Naive B cell (primary cell): ENCODE measurements around the gene TBC1D3L. TPM values are rescaled to one million over a fixed set of nuclear protein-coding genes. Genes with fewer than 3 reads are reported as not detected.
"Not testable (repeated sequence)": the region's sequence is repeated elsewhere in the genome, so short reads cannot be mapped to it uniquely, and the experiment has no call there.

Experiments
- ATAC-seq, 2 donors: fragments of 150-1000 bp; cut with Tn5 transposase; 2 replicates each; pipeline ENCODE4 v1.10.0; 2021; ENCODE audit warnings: low read depth in 2 of 2, mild to moderate bottlenecking in 2 of 2, moderate library complexity in 2 of 2
- DNase-seq: peaks from one replicate; pipeline ENCODE4 v3.0.0; 2022
- H3K27ac Mint-ChIP-seq, 6 donors: one replicate each; pipeline ENCODE4 v1.8.0; 2020 to 2022; ENCODE audit warnings: mild to moderate bottlenecking in 6 of 6, mixed read lengths in 6 of 6, moderate library complexity in 5 of 6, inconsistent platforms in 2 of 6
- H3K27me3 Mint-ChIP-seq, 3 donors: one replicate each; pipeline ENCODE4 v1.8.0; 2021 to 2022; ENCODE audit warnings: mixed read lengths in 3 of 3, mild to moderate bottlenecking in 1 of 3
- H3K36me3 Mint-ChIP-seq, 2 donors: one replicate each; pipeline ENCODE4 v1.8.0; 2020 to 2022; ENCODE audit warnings: mixed read lengths in 2 of 2, inconsistent platforms in 1 of 2, mild to moderate bottlenecking in 1 of 2
- H3K4me1 Mint-ChIP-seq, 3 donors: one replicate each; pipeline ENCODE4 v1.8.0; 2020 to 2022; ENCODE audit warnings: mixed read lengths in 3 of 3, inconsistent platforms in 1 of 3, mild to moderate bottlenecking in 1 of 3, moderate library complexity in 1 of 3
- H3K4me3 Mint-ChIP-seq, 8 donors: one replicate each; pipeline ENCODE4 v1.8.0; 2020 to 2022; ENCODE audit warnings: mild to moderate bottlenecking in 8 of 8, mixed read lengths in 8 of 8, moderate library complexity in 8 of 8, inconsistent platforms in 2 of 8
- H3K9me3 Mint-ChIP-seq, 7 donors: one replicate each; pipeline ENCODE4 v1.8.0; 2020 to 2022; ENCODE audit warnings: mixed read lengths in 7 of 7, mild to moderate bottlenecking in 5 of 7, inconsistent platforms in 2 of 7, moderate library complexity in 1 of 7
- polyA plus RNA-seq, 6 donors: library from polyadenylated mRNA; unstranded; fragments of 300-500 nt; fragmentation: Illumina TruSeq; gene quantifications; one replicate each; pipeline ENCODE4 v1.2.3, GENCODE V29; 2021; ENCODE audit warnings: low read depth in 6 of 6

TBC1D3L gene
- polyA plus RNA-seq, result 1 to 10 TPM in 1 of 6 donors, under 1 TPM in 3, not detected in 2; 0.41 to 3.6 (median 0.61) TPM

GRCh38 chr17:37988960-37989359 lies at the start of gene TBC1D3L:
TSS of gene TBC1D3L (minus strand) at chr17:37989060. CDS start at chr17:37987520, 1,540 bp downstream.
- H3K36me3 Mint-ChIP-seq, ATAC-seq, H3K27ac Mint-ChIP-seq, H3K27me3 Mint-ChIP-seq, H3K4me1 Mint-ChIP-seq, H3K4me3 Mint-ChIP-seq, DNase-seq, H3K9me3 Mint-ChIP-seq: not testable (repeated sequence)

- not testable (repeated sequence) for H3K36me3 Mint-ChIP-seq, DNase-seq, H3K27me3 Mint-ChIP-seq, H3K27ac Mint-ChIP-seq, H3K9me3 Mint-ChIP-seq, H3K4me3 Mint-ChIP-seq, ATAC-seq, H3K4me1 Mint-ChIP-seq
Observed at GRCh38 chr17:38003676-38004075, 14.8 kb upstream of the TBC1D3L start, which contains the start of gene TBC1D3D. TSS of gene TBC1D3D (plus strand) at chr17:38003976. CDS start at chr17:38005561, 1,585 bp downstream.

Other genes starting within 250 kb of the TBC1D3L start
- gene HNF1B, start 244.0 kb downstream of the TBC1D3L start, polyA plus RNA-seq, result under 1 TPM in 1 of 6 donors, not detected in 5; 0.09 TPM
- not detected for gene TBC1D3K, start 64.6 kb downstream of the TBC1D3L start, polyA plus RNA-seq
- gene TBC1D3D, start 14.9 kb upstream of the TBC1D3L start, polyA plus RNA-seq, result not detected
- gene TBC1D3C, start 79.6 kb upstream of the TBC1D3L start, polyA plus RNA-seq, result not detected
- not detected for gene TBC1D3E, start 138.9 kb upstream of the TBC1D3L start, polyA plus RNA-seq
- not detected for gene TBC1D3, start 203.5 kb upstream of the TBC1D3L start, polyA plus RNA-seq